ENCODE results near the gene ADARB2.

ADARB2 gene

GRCh38 chr10:1660815-1661214 is 76.5 kb downstream of the ADARB2 start:
- no peak for FAIRE-seq

DNA sequence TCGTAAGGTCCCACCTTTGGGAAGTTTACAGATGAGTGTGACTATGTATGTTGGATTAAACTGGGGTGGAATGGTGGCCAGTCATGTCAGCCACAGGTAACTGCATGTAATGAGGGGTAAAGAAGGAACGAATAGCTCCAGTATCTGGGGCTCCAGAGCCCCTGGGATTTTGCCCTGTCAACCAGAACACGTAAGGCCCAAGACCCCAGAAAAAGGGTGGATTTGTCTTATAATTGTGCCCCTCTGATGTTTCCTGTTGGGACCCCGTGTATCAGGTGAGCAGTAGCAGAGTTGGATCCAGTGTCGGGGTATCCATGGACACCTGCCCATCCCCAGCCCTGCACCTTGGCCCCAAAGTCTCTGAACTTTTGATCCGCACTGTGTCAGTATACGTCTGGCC is 76.9 kb downstream of the ADARB2 start:
- FAIRE-seq = no peak

- no peak for FAIRE-seq
Observed at GRCh38 chr10:1659221-1659791, 78.0 kb downstream of the ADARB2 start.

DNA sequence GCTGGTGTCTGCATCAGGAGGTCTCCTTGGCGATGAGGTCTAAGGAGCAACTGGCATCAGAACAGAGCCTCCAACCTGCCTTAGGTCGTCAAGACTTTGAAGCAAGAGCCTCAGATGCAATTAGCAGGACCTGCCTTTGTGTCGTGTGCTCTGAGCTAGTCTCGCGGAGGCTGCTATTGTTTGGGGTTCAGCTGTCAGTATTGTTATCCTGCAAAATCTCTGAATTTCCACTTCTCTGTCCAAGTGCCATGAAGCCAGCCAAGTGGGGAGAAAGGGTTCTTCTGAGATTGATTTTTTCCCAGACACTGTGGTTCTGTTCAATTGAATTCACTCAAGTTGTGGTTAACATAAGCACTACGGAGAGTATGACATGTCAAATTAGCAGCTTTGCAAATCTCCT is 78.7 kb downstream of the ADARB2 start:
- no peak for FAIRE-seq

DNA sequence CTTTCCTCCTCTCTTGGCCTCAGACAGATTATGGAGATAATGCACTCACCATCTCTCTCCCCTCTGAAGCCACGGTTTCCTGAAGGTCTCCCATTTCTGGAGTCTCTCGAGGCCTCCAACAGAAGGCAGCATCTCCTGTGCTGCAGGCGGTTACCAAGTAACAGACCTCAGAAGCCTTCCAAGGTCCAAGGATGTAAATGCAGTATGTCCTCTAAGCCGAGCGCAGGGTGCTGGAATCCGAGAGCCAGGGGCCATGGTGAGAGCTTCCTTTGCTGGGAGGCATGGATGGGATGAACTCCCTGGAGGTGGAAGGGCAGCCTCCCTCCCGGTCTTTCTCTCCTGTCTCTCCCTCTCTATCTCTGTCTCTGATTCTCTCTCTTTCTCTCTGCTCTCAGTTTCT is 79.8 kb downstream of the ADARB2 start:
- FAIRE-seq = no peak

DNA sequence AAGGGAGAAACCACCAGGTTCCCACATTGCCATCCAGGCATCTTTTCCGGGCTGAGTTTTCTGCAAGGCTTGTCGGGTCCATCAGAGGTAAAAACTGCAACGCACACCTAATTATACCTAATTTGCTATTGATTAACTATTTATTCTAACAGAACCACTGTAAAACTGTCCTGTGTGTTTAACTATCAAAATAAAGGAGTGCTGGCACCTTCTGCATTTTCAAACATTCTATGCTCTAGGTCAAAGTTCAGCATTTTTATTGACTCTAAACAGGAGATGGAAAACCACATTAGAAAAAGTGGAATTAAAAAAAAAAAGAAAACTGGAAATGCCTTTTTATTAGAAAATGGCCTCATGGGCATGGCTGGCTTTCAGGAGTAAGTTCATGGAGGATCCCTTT is 82.0 kb downstream of the ADARB2 start:
- FAIRE-seq = no peak

- FAIRE-seq = no peak
Observed at GRCh38 chr10:1654811-1655356, 82.4 kb downstream of the ADARB2 start.

GRCh38 chr10:1654247-1654646 is 83.1 kb downstream of the ADARB2 start:
- no peak for FAIRE-seq

DNA sequence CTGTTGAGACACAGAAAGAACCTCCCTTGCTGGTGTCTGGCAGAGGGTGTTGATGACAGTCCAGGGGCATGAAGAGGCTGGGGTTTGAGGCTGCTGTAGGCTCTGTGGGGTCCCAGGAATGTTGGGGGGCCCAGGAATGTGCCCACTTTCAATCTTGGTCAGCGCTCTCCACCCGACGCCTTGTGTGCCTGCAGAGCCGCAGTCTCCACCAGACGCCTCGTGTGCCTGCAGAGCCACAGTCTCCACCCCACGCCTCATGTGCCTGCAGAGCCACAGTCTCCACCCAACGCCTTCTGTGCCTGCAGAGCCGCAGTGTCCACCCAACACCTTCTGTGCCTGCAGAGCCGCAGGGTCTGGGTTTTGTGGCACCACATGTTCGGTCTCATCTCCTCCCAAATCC is 84.0 kb downstream of the ADARB2 start:
- no peak for FAIRE-seq

GRCh38 chr10:1652151-1652550 is 85.2 kb downstream of the ADARB2 start:
- no peak for FAIRE-seq

DNA sequence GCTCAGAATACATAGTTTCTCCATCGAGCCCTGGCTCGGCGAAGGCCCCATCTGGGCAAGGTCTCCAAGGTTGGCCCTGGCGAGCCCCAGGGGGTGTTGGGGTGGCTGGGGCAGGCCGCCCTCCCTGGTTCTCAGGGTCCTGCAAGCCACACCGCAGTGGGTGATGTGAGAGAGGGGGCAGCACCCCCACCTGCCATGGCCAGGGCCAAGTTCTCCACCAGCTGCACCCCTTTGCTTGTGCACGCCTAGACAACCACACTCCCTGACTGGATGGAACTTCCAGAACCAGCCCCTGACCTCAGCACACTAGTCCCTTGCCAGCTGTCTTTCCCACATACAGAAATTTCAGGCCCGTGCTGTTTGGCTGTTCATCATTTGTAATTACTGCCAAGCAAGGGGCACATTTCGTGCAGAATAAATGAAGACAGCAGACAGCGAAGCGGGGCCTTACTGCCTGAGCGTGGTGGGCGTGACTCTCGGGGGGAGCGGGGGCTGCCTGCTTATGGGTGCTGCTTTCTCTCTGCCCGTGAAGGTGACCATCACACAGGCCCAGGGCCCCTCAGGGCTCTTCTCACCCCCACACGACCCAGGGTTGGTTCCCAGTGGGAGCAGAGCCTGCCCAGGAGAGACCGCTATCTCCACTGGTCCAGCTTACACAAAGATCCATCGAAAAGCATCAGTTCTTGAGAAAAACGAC is 85.9 kb downstream of the ADARB2 start:
- no peak for FAIRE-seq

GRCh38 chr10:1650542-1651269 is 86.6 kb downstream of the ADARB2 start:
- no peak for FAIRE-seq

GRCh38 chr10:1648648-1649047 is 88.7 kb downstream of the ADARB2 start:
- no peak for FAIRE-seq

- no peak for FAIRE-seq
Observed at GRCh38 chr10:1646332-1646731, 91.0 kb downstream of the ADARB2 start.

GRCh38 chr10:1645896-1646295 is 91.4 kb downstream of the ADARB2 start:
- FAIRE-seq = no peak

DNA sequence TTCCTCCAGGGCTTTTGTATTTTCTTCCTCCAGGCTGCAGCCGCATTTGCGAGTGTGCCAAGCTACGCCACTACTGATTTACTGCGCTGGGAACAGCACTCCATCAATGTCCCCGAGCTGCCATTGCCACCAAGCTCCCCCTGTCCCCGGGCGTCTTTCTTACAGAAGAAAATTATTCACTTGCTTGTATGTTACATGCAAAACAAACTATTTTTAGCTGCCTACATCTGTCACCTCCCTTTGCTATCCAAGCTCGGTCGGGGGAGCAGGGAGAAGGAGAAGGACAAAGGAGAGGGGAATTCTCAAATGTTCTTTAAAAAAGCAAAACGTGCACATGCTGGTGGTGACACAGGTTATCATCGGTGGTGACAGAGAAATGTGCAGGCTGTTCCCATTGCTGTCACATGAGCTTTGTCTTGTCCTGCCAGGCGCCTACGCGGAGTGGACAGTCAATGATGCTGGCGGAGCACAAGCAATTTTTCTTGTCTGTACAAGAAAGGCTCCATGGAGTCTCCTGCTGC is 93.1 kb downstream of the ADARB2 start:
- no peak for FAIRE-seq

DNA sequence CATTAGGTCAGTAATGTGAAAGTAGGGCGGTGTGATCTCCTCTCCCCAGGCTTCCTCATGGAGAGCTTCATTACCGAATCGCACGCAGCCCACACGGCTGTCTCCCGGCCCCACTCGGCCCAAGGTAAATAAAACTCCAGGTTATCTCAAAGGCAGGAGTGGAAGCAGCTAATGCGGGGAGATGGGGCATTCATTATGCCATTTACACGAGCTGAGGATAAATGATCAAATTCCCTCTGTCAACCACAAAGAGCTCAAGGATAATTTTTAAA is 93.5 kb downstream of the ADARB2 start:
- no peak for FAIRE-seq

DNA sequence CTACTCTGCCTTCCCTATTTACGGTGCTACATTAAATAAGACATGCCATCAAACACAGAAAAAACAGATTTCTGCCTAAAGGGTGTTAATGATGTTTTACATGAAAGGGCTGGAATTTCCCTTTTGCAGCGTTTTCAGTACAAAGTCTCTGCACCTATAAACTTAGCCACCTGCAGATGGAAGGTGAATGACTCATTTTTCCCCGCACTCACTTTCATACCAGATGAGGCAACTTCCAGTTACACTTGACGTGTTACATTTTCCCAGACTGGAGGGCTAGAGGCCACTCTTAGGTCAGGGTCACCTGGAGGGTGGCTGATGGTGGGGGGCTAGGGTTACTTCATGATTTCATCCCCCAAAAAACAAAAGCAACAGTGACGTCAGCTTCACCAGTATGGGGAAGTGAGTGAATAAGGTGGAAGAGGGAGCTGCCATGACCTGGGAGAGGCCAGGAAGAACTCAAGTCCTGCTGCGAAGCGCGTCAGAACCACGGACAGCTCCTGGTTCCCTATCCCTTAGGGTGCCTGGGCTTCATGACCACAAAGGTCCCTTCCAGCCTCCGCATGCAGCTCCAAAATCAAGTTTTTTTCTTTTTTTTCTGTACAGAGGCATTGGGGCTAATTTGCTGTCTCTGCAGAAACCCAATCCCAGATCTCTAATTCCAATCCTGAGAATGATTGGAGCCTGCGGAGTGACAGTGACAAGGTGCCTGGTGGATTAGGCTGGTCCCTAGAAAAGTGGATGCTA is 94.0 kb downstream of the ADARB2 start:
- no peak for FAIRE-seq

GRCh38 chr10:1642600-1643160 is 94.6 kb downstream of the ADARB2 start:
- FAIRE-seq = no peak

- FAIRE-seq = no peak
Observed at GRCh38 chr10:1641402-1641801, 95.9 kb downstream of the ADARB2 start.

DNA sequence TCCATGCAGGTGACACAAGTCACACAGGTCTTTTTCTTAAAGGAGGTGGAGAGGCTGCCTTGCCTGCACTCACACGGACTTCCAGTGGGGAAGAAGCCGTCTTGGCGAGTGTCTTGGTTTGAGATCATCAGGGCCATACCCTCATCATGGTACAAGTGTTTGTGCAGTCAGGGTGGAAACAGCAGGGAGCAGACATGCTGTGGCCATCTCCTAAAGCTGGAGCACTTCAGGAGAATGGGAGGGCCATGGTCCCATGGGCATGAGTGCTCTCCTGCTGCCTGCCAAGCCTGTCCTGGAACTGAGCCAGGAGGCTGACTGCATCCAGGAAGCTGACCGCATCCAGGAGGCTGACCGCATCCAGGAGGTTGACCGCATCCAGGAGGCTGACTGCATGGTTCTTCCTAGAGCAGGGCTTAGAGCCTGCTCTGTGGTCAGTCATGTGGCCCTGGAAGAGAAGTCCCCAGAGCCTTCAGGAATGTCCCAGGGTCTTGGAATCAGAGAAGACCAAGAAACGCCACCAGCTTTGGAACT is 98.4 kb downstream of the ADARB2 start:
- FAIRE-seq = no peak

- no peak for FAIRE-seq
Observed at GRCh38 chr10:1635340-1635739, 102.0 kb downstream of the ADARB2 start.

DNA sequence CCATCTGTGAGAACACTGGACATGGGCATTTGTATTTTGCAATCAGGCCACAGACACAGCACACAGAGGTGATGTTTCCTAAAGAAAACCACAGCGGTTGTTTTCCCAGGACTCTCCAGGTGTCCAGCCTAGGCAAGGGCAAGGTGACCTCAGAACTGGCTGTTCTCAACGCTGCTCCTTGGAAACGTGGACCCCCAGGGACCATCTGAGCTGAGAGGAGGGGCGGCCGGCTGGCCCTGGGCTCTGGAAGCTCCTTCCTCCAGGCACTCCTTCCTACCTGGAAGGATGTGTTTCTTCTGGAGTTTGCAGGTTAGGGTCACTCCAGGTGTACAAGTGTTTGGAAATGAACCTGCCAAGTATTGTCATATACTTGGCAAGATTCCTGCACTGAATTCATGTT is 103.1 kb downstream of the ADARB2 start:
- no peak for FAIRE-seq
